ENCODE data around the gene TPMT. TPM values are rescaled to one million over a fixed set of nuclear protein-coding genes. Genes with fewer than 3 reads are reported as not detected.

The TPMT gene
- total RNA-seq, 2 donors from 2014 or later, result 19.4 to 21.4 TPM

DNA sequence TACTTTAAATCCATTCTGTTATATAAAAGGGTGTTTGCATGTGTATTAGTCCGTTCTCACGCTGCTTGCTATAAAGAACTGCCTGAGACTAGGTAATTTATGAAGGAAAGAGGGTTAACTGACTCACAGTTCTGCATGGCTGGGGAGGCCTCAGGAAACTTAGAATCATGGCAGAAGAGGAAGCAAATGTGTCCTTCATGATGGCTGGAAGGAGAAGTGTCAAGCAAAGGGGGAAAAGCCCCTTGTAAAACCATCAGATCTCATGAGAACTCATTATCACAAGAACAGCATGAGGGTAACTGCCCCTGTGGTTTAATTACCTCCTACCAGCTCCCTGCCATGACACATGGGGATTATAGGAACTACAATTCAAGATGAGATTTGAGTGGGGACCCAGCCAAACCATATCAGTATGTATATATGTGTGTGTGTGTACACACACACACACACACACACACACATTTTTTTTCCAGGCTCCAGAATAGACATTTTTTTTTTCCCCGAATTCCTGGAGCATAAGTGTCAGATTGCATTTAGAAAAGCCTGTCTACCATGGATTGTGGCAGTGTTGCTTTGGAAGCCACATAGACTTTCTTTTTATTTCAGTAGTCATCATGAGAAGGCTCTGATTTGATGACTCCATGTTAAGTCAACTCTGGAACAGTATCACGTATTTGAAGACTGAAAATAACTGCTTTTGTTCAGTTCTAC lies 31.8 kb upstream of the TPMT start:
- no peaks in the 10 kb centered on the region for H3K36me3 ChIP-seq
- TF ChIP-seq CTCF (IDR thresholded peaks at IDR 0.05) (no peak), POLR2A (IDR thresholded peaks at IDR 0.05) (no peak), POLR2AphosphoS5 (IDR thresholded peaks at IDR 0.05) (no peak)
- DNase-seq (ENCODE audit: low spot score), result no peak
- H3K4me3 ChIP-seq, result no peak overlapping the region
- intact Hi-C loops (cut with DNase I), result no loop called here
- H3K4me1 ChIP-seq (replicated peaks), result no peaks in the 10 kb centered on the region
- H3K9me3 ChIP-seq, result no peaks in the 10 kb centered on the region
- no peaks in the 10 kb centered on the region for H3K27me3 ChIP-seq (replicated peaks; ENCODE audit: insufficient read depth)
- no peak overlapping the region for H3K27ac ChIP-seq
- WGBS, result 82% methylated on average over 4 of the region's 4 CpGs

DNA sequence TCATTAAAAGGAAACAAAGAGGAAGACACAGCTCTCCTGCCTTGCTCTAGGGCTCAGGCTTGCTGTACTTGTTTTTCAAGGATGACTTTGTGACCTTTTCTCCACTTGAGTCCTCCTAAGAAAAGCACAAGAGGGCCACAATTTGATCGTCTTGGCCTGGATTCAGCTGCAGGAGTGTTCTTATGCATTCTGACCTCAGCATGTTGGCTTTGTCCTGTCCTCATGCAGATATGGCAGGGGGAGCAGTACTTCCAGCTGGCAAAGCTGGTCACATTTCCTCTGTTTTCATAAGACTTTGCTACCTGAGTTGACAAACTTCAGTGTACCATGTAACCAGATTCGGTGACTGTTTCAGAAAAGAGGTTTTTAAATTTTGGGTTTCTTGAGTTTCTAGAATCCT lies 31.2 kb upstream of the TPMT start:
- Histone ChIP-seq H3K4me3 (no peak overlapping the region), H3K27ac (no peak overlapping the region), H3K27me3 (replicated peaks; ENCODE audit: insufficient read depth) (no peaks in the 10 kb centered on the region), H3K9me3 (no peaks in the 10 kb centered on the region), H3K4me1 (replicated peaks) (no peaks in the 10 kb centered on the region), H3K36me3 (no peaks in the 10 kb centered on the region)
- DNase-seq (ENCODE audit: low spot score), result no peak
- WGBS, result 53% methylated on average over 2 of the region's 2 CpGs
- intact Hi-C loops (cut with DNase I), result no loop called here
- TF ChIP-seq CTCF (IDR thresholded peaks at IDR 0.05), result no peak

DNA sequence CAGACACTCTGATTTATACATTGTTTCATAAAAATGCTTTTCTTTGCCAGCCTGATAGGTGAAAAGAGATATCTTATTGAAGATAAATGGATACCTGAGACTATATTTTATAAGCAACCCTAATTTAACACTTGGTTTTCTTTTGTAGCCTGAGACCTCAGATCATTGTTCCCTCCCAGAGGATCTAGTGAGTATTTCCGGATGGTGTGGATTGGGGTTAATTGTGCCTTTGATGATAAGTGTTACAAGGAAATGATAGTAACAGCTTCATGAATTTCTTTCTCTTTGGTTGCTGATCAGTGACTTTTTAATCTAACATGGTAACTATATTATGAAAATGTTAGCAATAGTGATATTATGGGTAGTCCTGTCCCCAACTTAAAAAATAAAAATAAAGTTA lies 30.7 kb upstream of the TPMT start:
- Histone ChIP-seq H3K9me3 (no peaks in the 10 kb centered on the region), H3K27me3 (replicated peaks; ENCODE audit: insufficient read depth) (no peaks in the 10 kb centered on the region), H3K27ac (no peak overlapping the region), H3K4me1 (replicated peaks) (no peaks in the 10 kb centered on the region), H3K36me3 (no peaks in the 10 kb centered on the region), H3K4me3 (no peak overlapping the region)
- 86% methylated on average over 1 of the region's 1 CpG for WGBS
- DNase-seq (ENCODE audit: low spot score), result no peak
- intact Hi-C loops (cut with DNase I), result no loop called here
- no peak for TF ChIP-seq POLR2A (IDR thresholded peaks at IDR 0.05)
- no peak for TF ChIP-seq POLR2AphosphoS5 (IDR thresholded peaks at IDR 0.05)
- no peak for TF ChIP-seq CTCF (IDR thresholded peaks at IDR 0.05)

DNA sequence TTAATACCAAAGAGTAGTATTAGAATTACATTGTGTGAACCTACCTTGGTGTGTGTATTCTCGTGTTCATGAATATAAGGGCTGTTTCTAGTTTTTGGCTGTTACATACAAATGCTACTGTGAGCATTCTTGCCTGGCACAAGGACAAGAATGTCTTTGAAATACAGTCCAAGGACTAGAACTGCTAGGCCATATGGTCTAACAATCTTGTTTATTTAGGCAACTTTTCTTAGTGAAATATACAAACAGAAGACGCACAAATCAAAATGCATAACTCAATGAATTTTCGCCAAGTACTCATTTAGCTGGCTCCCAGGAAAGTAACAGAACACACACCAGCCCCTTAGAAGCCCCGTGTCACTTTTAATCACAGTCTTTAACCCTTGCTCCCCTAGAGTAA lies 28.9 kb upstream of the TPMT start:
- no peak overlapping the region for H3K27ac ChIP-seq
- WGBS, result 43% methylated on average over 4 of the region's 4 CpGs
- no peaks in the 10 kb centered on the region for H3K9me3 ChIP-seq
- no peaks in the 10 kb centered on the region for H3K4me1 ChIP-seq (replicated peaks)
- H3K36me3 ChIP-seq, result no peaks in the 10 kb centered on the region
- DNase-seq (ENCODE audit: low spot score), result no peak
- TF ChIP-seq POLR2A (IDR thresholded peaks at IDR 0.05), result no peak
- TF ChIP-seq POLR2AphosphoS5 (IDR thresholded peaks at IDR 0.05), result no peak
- TF ChIP-seq CTCF (IDR thresholded peaks at IDR 0.05), result no peak
- H3K4me3 ChIP-seq, result no peak overlapping the region
- no peaks in the 10 kb centered on the region for H3K27me3 ChIP-seq (replicated peaks; ENCODE audit: insufficient read depth)
- intact Hi-C loops (cut with DNase I), result no loop called here

- no peaks in the 10 kb centered on the region for H3K4me1 ChIP-seq (replicated peaks)
- H3K27ac ChIP-seq, result no peak overlapping the region
- DNase-seq (ENCODE audit: low spot score), result no peak
- H3K36me3 ChIP-seq, result no peaks in the 10 kb centered on the region
- TF ChIP-seq CTCF (IDR thresholded peaks at IDR 0.05) (no peak), POLR2AphosphoS5 (IDR thresholded peaks at IDR 0.05) (no peak), POLR2A (IDR thresholded peaks at IDR 0.05) (no peak)
- H3K4me3 ChIP-seq, result no peak overlapping the region
- no peaks in the 10 kb centered on the region for H3K27me3 ChIP-seq (replicated peaks; ENCODE audit: insufficient read depth)
- WGBS, result 80% methylated on average over 4 of the region's 4 CpGs
- intact Hi-C loops (cut with DNase I), result no loop called here
- no peaks in the 10 kb centered on the region for H3K9me3 ChIP-seq
Measured at GRCh38 chr6:18182568-18182967, 27.7 kb upstream of the TPMT start.

Measured in prostate gland (tissue), 2 donors.